Keratinocyte (primary cell): ENCODE data around the gene ZNF66.

Experiments used
- CTCF ChIP-seq, 3 experiments: IDR thresholded peaks in 1 of 3; conservative IDR thresholded peaks in 1 of 3; optimal IDR thresholded peaks in 1 of 3; 2 replicates in 2 of 3; 3 replicates in 1 of 3; pipeline versions ENCODE3 to v1.5.1; 2011; ENCODE audit warnings: low read length in 3 of 3, mild to moderate bottlenecking in 3 of 3, moderate library complexity in 2 of 3, control low read depth in 1 of 3, inconsistent platforms in 1 of 3; ENCODE audit not compliant: insufficient read depth in 2 of 3; ENCODE audit errors: extremely low read depth in 1 of 3
- EZH2 ChIP-seq: IDR thresholded peaks from one replicate; pipeline ENCODE4 v1.6.1; 2012; ENCODE audit warnings: inconsistent platforms, mild to moderate bottlenecking, low read length, moderate library complexity

- TF ChIP-seq CTCF (optimal IDR thresholded peaks at IDR 0.05 in 1 of 3, IDR thresholded peaks at IDR 0.05 in 1 of 3, conservative IDR thresholded peaks at IDR 0.05 in 1 of 3; ENCODE audit: extremely low read depth in 1 of 3, insufficient read depth in 2 of 3, low read length in 3 of 3) (no peak), EZH2 (no peak)
Observed at GRCh38 chr19:20776083-20777076, at the start of gene ZNF66.
